Activated T-helper 1 cell treated with anti-CD3 and anti-CD28 coated beads, Interleukin-12 subunit alpha, Interleukin-12 subunit beta, Interleukin-2, Interleukin-4 antibody, amounts not matched to agents 30 ng/mL and 10 ng/mL and 1 ng/mL, durations not matched to agents 14 hours and 24 hours and 36 hours (primary cell): ENCODE data around the gene R3HDM4. TPM values are rescaled to one million over a fixed set of nuclear protein-coding genes. Genes with fewer than 3 reads are reported as not detected.

ENCODE experiments used
- DNase-seq: peaks from one replicate; pipeline ENCODE4 v3.0.0; 2021; ENCODE audit warnings: low spot score
- H3K27ac Mint-ChIP-seq: one replicate; pipeline ENCODE4 v1.8.0; 2021; ENCODE audit warnings: mild to moderate bottlenecking, mixed read lengths
- H3K27me3 Mint-ChIP-seq: one replicate; pipeline ENCODE4 v1.8.0; 2022; ENCODE audit warnings: mild to moderate bottlenecking, moderate library complexity, mixed read lengths; ENCODE audit not compliant: insufficient read depth
- H3K36me3 Mint-ChIP-seq: one replicate; pipeline ENCODE4 v1.8.0; 2021; ENCODE audit warnings: low read depth, mixed read lengths
- H3K4me1 Mint-ChIP-seq: one replicate; pipeline ENCODE4 v1.8.0; 2021; ENCODE audit warnings: low read depth, mixed read lengths
- H3K4me3 Mint-ChIP-seq: one replicate; pipeline ENCODE4 v1.8.0; 2021; ENCODE audit warnings: mild to moderate bottlenecking, moderate library complexity, mixed read lengths
- H3K9me3 Mint-ChIP-seq: one replicate; pipeline ENCODE4 v1.8.0; 2021; ENCODE audit warnings: mixed read lengths
- intact Hi-C: fragments of 100-400 bp; cut with micrococcal nuclease; formaldehyde crosslinking; loops from one replicate; pipeline ENCODE4 v1.15.1; 2024
- total RNA-seq: library from RNA; stranded (reverse); gene quantifications from 2 replicates; pipeline ENCODE4 v1.2.3, GENCODE V29; 2022

The R3HDM4 gene
- total RNA-seq, 1 donor from 2014 or later, result 94.3 TPM

GRCh38 chr19:871446-872265, 41.4 kb downstream of the R3HDM4 start:
- H3K27me3 Mint-ChIP-seq, result no peaks in the 10 kb centered on the region
- peak overlapping the region; percentile 68 for H3K27ac Mint-ChIP-seq
- no peaks in the 10 kb centered on the region for H3K9me3 Mint-ChIP-seq
- DNase-seq, result no peak
- H3K4me3 Mint-ChIP-seq, result peak overlapping the region; percentile 30
- peaks cover 10% of the 10 kb centered on the region for H3K36me3 Mint-ChIP-seq
- H3K4me1 Mint-ChIP-seq, result no peaks in the 10 kb centered on the region
- intact Hi-C loops, result loop anchor here (1.0 kb wide), 3 partner anchors 9 to 192 kb away; partner anchors contain the start of genes MED16 and RNU6-9

DNA sequence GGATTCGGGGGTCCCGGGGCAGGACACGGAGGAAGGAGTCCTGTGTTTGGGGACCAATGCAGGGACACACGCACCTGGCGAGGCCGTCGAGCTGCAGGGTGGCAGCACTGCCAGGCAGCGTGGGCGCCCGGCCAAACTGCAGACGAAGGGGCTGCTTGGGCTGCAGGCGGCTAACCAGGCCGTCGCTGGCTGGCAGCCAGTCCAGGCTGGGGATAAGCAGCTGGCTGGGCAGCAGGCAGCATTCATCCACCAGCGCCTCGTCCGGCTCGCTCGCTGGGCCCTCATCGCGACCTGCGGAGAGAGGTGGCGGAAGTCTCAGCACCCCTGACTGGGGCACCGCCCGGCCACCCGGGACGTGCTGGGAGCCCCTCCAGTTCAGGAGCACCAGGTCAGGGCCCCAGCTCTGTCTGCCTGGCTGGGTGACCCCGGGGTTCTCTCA, 42.0 kb downstream of the R3HDM4 start:
- H3K4me3 Mint-ChIP-seq, result no peak overlapping the region
- H3K9me3 Mint-ChIP-seq, result no peaks in the 10 kb centered on the region
- no peaks in the 10 kb centered on the region for H3K27me3 Mint-ChIP-seq
- H3K27ac Mint-ChIP-seq, result no peak overlapping the region
- peaks cover 10% of the 10 kb centered on the region for H3K36me3 Mint-ChIP-seq
- intact Hi-C loops, result no loop called here
- no peak for DNase-seq
- H3K4me1 Mint-ChIP-seq, result no peaks in the 10 kb centered on the region

DNA sequence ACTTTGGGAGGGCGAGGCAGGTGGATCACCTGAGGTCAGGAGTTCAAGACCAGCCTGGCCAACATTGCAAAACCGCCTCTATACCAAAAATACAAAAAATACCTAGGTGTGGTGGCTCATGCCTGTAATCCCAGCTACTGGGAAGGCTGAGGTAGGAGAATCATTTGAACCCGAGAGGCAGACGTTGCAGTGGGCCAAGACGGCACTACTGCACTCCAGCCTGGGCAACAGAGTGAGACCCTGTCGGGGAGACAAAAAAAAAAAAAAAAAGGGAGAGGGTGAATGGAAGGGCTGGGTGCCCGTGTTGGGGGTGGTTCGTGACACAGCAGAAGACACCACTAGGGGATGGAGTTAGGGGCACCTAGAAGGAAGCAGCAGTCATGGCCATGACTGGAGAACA, 42.7 kb downstream of the R3HDM4 start:
- no peaks in the 10 kb centered on the region for H3K4me1 Mint-ChIP-seq
- no peak overlapping the region for H3K4me3 Mint-ChIP-seq
- no peaks in the 10 kb centered on the region for H3K9me3 Mint-ChIP-seq
- no peak for DNase-seq
- peaks cover 10% of the 10 kb centered on the region for H3K36me3 Mint-ChIP-seq
- H3K27ac Mint-ChIP-seq, result peak overlapping the region; percentile 8
- no peaks in the 10 kb centered on the region for H3K27me3 Mint-ChIP-seq
- intact Hi-C loops, result no loop called here

GRCh38 chr19:869245-870177, 43.5 kb downstream of the R3HDM4 start:
- Mint-ChIP-seq H3K27me3 (no peaks in the 10 kb centered on the region), H3K9me3 (no peaks in the 10 kb centered on the region), H3K4me1 (no peaks in the 10 kb centered on the region), H3K4me3 (no peak overlapping the region), H3K27ac (no peak overlapping the region), H3K36me3 (peaks cover 10% of the 10 kb centered on the region)
- DNase-seq, result no peak
- intact Hi-C loops, result no loop called here

DNA sequence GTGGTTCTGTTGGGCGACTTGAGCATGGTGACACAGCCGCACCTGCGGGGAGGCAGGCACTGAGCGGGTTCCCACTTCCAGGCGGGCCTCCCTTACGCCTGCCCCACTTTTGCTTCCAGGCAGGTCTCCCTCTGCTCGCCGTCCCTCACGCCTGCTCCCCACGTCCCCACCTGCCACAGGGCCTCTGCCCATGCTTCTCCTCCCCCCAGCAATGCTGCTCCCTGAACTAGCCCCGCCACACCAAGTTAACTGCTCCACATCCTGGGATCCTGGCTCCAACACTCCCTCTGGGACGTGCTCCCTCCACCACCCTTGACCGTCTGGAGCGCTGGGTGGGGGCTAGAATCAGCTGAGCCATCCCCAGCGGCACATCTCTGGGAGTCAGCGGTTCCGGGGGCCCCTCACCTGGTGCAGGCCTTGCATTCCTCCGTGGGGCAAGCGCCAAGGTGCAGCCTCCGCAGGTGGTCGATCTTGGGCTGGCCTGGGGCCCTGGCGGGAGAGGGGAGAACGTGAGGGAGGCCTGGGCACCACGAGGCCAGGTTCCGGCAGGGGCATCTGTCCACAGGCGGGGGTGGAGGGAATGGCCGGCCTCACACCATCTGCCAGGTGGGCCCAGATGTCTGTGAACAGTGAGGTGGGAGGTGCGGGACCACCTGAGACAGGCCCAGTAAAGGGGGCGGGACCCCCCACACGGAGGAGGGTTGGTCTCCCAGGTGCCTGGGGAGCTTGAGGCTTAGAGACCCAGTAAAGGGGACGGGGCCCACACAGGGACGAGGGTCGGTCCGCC, 44.4 kb downstream of the R3HDM4 start:
- Mint-ChIP-seq H3K27ac (no peak overlapping the region), H3K9me3 (no peaks in the 10 kb centered on the region), H3K4me1 (peaks cover 2% of the 10 kb centered on the region), H3K27me3 (no peaks in the 10 kb centered on the region), H3K36me3 (peaks cover 10% of the 10 kb centered on the region), H3K4me3 (no peak overlapping the region)
- intact Hi-C loops, result no loop called here
- DNase-seq, result no peak

- intact Hi-C loops, result no loop called here
- Mint-ChIP-seq H3K9me3 (no peaks in the 10 kb centered on the region), H3K4me1 (peaks cover 7% of the 10 kb centered on the region), H3K36me3 (peaks cover 10% of the 10 kb centered on the region), H3K4me3 (no peak overlapping the region), H3K27me3 (no peaks in the 10 kb centered on the region), H3K27ac (no peak overlapping the region)
- no peak for DNase-seq
Measured at GRCh38 chr19:867855-868457, 45.1 kb downstream of the R3HDM4 start.

- no peaks in the 10 kb centered on the region for H3K27me3 Mint-ChIP-seq
- peaks cover 7% of the 10 kb centered on the region for H3K4me1 Mint-ChIP-seq
- no peak overlapping the region for H3K4me3 Mint-ChIP-seq
- H3K9me3 Mint-ChIP-seq, result no peaks in the 10 kb centered on the region
- peaks cover 10% of the 10 kb centered on the region for H3K36me3 Mint-ChIP-seq
- no peak overlapping the region for H3K27ac Mint-ChIP-seq
- intact Hi-C loops, result no loop called here
- DNase-seq, result no peak
Measured at GRCh38 chr19:867301-867793, 45.7 kb downstream of the R3HDM4 start.

- no peak overlapping the region for H3K4me3 Mint-ChIP-seq
- H3K4me1 Mint-ChIP-seq, result peaks cover 7% of the 10 kb centered on the region
- intact Hi-C loops, result no loop called here
- peaks cover 10% of the 10 kb centered on the region for H3K36me3 Mint-ChIP-seq
- H3K27ac Mint-ChIP-seq, result no peak overlapping the region
- no peaks in the 10 kb centered on the region for H3K9me3 Mint-ChIP-seq
- DNase-seq, result no peak
- peaks cover 2% of the 10 kb centered on the region for H3K27me3 Mint-ChIP-seq
Measured at GRCh38 chr19:866769-867300, 46.2 kb downstream of the R3HDM4 start.

- Mint-ChIP-seq H3K36me3 (peaks cover 4% of the 10 kb centered on the region), H3K4me3 (peak overlapping the region; percentile 56), H3K9me3 (no peaks in the 10 kb centered on the region), H3K4me1 (peaks cover 7% of the 10 kb centered on the region), H3K27me3 (peaks cover 12% of the 10 kb centered on the region), H3K27ac (peak overlapping the region; percentile 55)
- intact Hi-C loops, result loop anchor here (2.0 to 5.0 kb wide), 7 partner anchors 46 to 379 kb away; partner anchors contain the start of genes ATP5F1D, GRIN3B, PTBP1 and RNF126
- DNase-seq, result no peak
Measured at GRCh38 chr19:863315-863620, 49.8 kb downstream of the R3HDM4 start.

DNA sequence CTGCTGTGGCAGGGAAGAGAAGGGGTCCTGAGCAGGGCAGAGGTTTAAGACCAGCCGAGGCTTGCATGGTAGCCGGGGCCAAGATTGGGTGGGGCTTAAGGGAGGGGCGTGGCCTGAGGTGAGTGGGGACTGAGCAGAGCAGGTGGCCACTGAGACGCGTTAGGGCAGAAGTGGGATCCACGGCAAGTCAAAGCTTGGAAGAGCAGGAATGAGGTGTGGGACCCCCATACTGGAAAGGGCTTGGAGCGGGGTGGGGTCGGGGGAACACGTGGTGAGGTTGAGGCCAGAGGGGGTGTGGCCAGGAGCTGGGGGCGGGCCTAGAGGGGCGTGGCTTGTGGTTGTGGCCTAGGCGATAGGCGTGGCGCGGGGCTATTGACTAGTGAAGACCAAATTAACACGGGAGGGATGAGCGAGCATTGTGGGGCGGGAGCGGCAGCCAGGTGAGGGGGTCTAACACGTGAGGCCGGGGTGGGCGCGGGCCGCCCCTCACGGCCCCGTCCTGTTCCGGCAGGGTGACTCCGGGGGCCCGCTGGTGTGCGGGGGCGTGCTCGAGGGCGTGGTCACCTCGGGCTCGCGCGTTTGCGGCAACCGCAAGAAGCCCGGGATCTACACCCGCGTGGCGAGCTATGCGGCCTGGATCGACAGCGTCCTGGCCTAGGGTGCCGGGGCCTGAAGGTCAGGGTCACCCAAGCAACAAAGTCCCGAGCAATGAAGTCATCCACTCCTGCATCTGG, 50.3 kb downstream of the R3HDM4 start:
- DNase-seq, result peak; percentile 75
- Mint-ChIP-seq H3K4me1 (peaks cover 7% of the 10 kb centered on the region), H3K9me3 (no peaks in the 10 kb centered on the region), H3K27me3 (peaks cover 13% of the 10 kb centered on the region), H3K27ac (peak overlapping the region; percentile 75), H3K36me3 (peaks cover 4% of the 10 kb centered on the region), H3K4me3 (peak overlapping the region; percentile 54)
- intact Hi-C loops, result loop anchor here (1.0 to 5.0 kb wide), 12 partner anchors 10 to 380 kb away; partner anchors contain the start of genes ATP5F1D, GRIN3B, MED16 and PTBP1

- no peaks in the 10 kb centered on the region for H3K36me3 Mint-ChIP-seq
- H3K4me1 Mint-ChIP-seq, result peaks cover 7% of the 10 kb centered on the region
- peak; percentile 45 for DNase-seq
- H3K9me3 Mint-ChIP-seq, result no peaks in the 10 kb centered on the region
- H3K27ac Mint-ChIP-seq, result no peak overlapping the region
- intact Hi-C loops, result loop anchor here (1.0 to 5.0 kb wide), 12 partner anchors 10 to 380 kb away; partner anchors contain the start of genes ATP5F1D, GRIN3B, MED16 and PTBP1
- H3K27me3 Mint-ChIP-seq, result peaks cover 13% of the 10 kb centered on the region
- H3K4me3 Mint-ChIP-seq, result peak overlapping the region; percentile 54
Measured at GRCh38 chr19:861756-862580, 51.1 kb downstream of the R3HDM4 start.
